Omental fat pad (tissue), 4 donors: Measurements from ENCODE around the gene DBF4B. TPM values are rescaled to one million over a fixed set of nuclear protein-coding genes. Genes with fewer than 3 reads are reported as not detected.
A peak's percentile ranks its signal among the peaks of the same experiment; 100 is the strongest.
"Not testable (repeated sequence)": the region's sequence is repeated elsewhere in the genome, so short reads cannot be mapped to it uniquely, and the experiment has no call there.

Experiments
- ATAC-seq: fragments of 150-250 bp; one replicate; pipeline ENCODE4 v1.9.1; 2016; ENCODE audit warnings: mild to moderate bottlenecking, moderate library complexity; ENCODE audit not compliant: low FRiP score
- DNase-seq: peaks from one replicate; pipeline ENCODE4 v3.0.0-alpha.2; 2019; ENCODE audit warnings: low spot score
- total RNA-seq, 4 donors: library from RNA; depleted of rRNA; stranded (reverse); fragments of >200 nt; gene quantifications; one replicate each; pipeline ENCODE4 v1.1.0, GENCODE V29; 2016
- TF ChIP-seq, protein P1 (sequence below), 3 donors: fragments of 450-650 bp; IDR thresholded peaks; one replicate each; pipeline ENCODE4 v1.5.1; 2016 to 2017; ENCODE audit warnings: antibody characterized with exemption in 3 of 3, mild to moderate bottlenecking in 3 of 3, moderate library complexity in 2 of 3

Gene DBF4B
- total RNA-seq, 4 donors from 2014 or later = 1.6 to 6.3 (median 2.5) TPM

DNA sequence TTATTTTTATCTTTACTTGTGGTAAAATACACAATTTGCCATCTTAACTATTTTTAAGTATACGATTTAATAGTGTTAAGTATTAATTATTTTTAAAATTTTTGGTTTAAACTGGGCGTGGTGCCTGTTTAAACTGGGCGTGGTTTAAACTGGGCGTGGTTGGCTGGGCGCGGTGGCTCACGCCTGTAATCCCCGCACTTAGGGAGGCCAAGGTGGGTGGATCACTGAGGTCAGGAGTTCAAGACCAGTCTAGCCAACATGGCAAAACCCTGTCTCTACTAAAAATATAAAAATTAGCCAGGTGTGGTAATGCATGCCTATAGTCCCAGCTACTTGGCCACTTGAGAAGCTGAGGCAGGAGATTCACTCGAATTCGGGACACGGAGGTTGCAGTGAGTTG lies 14.9 kb upstream of the DBF4B start:
- TF ChIP-seq, protein P1, sequence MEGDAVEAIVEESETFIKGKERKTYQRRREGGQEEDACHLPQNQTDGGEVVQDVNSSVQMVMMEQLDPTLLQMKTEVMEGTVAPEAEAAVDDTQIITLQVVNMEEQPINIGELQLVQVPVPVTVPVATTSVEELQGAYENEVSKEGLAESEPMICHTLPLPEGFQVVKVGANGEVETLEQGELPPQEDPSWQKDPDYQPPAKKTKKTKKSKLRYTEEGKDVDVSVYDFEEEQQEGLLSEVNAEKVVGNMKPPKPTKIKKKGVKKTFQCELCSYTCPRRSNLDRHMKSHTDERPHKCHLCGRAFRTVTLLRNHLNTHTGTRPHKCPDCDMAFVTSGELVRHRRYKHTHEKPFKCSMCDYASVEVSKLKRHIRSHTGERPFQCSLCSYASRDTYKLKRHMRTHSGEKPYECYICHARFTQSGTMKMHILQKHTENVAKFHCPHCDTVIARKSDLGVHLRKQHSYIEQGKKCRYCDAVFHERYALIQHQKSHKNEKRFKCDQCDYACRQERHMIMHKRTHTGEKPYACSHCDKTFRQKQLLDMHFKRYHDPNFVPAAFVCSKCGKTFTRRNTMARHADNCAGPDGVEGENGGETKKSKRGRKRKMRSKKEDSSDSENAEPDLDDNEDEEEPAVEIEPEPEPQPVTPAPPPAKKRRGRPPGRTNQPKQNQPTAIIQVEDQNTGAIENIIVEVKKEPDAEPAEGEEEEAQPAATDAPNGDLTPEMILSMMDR (IDR thresholded peaks at IDR 0.05) = no peak
- ATAC-seq (no peak), DNase-seq (no peak)

DNA sequence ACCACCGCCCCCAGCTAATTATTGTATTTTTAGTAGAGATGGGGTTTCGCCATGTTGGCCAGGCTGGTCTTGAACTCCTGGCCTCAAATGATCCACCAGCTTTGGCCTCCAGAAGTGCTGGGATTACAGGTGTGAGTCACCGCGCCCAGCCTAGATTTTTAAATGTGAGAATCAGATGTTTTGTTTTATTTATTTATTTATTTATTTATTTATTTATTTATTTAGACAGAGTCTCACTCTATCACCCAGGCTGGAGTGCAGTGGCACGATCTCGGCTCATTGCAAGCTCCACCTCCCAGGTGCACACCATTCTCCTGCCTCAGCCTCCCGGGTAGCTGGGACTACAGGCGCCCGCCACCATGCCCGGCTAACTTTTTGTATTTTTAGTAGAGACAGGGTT lies 8.2 kb upstream of the DBF4B start:
- DNase-seq, ATAC-seq: not testable (repeated sequence)

DNA sequence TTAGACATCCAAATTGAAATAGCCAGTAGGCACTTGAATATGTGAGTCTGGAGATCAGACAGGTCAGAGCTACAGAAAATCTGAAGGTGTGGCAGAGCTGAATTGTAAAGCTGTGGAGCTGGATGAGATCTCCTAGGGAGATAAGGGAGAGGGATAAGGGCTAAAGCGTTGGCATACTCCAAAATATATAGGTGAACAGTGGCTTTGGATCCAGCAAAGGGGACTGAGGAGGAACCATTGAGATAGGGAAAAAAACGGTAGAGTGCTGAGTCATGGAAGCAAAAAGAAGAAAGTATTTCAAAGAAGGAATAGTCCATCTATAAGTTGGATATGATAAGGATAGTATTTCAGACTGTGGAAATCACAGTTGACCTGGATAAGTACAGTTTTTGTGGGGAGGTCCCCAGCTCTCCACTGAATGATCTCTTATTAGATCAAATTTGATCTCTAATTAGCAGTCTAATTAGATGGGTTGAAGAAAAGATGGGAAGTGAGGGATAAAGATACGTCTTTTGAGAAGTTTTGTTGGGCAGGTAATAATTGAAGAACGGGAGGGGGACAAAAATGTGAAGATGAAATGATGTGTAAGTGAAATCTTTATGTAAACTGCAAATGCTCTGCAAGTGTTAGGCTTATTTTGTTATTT lies 587 bp upstream of the DBF4B start:
- no peak for ATAC-seq
- TF ChIP-seq, protein P1 (IDR thresholded peaks at IDR 0.05) = no peak
- no peak for DNase-seq

DNA sequence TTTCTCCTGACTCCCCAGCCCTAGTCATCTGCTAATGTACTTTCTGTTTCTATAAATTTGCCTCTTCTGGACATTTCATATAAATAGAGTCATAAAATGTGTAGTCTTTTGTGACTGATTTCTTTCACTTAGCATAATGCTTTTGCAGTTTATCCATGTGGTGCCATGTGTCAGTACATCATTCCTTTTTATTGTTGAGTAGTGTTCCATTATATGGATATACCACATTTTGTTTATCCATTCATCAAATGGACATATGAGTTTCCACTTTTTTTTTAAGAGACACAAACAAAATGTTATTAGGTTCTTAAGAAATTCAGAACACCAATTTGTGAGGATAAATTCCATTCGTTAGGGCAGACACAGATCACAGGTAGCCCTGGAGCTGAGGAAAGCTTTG lies 11.0 kb downstream of the DBF4B start:
- DNase-seq (no peak), ATAC-seq (no peak)
- TF ChIP-seq, protein P1 (IDR thresholded peaks at IDR 0.05) = no peak

DNA sequence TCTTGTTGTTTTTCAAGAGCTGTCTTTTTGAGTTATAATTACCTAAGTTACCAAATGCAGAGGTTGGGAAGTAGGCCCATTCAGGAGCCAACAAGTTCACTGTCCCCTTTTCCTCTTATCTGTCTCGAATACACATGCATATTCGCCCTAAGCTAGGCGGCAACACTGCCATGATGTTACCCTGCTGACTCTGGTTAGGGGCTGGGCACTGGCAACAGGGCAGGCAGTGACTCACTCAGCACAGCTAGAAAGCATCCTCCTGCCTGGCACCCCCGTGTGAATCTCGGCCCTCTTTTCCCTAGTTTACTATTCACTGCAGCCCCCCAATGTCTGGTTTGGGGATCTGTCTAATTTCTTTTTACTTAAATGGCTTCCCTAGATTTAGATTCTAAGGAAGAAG lies 13.8 kb downstream of the DBF4B start:
- ATAC-seq = no peak
- TF ChIP-seq, protein P1 (IDR thresholded peaks at IDR 0.05) = no peak
- no peak for DNase-seq

DNA sequence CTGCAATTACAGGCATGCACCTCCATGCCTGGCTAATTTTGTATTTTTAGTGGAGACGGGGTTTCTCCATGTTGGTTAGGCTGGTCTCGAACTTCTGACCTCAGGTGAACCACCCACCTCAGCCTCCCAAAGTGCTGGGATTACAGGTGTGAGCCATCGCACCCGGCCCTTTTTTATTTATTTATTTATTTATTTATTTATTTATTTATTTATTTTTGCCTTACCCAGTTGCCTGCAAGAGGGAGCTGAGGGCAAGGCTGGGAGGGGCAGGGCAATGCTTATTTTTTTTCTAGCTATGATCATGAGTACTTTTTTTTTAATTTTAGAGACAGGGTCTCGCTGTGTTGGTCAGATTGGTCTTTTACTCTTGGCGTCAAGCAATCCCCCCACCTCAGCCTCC lies 17.7 kb downstream of the DBF4B start:
- not testable (repeated sequence) for DNase-seq, ATAC-seq

DNA sequence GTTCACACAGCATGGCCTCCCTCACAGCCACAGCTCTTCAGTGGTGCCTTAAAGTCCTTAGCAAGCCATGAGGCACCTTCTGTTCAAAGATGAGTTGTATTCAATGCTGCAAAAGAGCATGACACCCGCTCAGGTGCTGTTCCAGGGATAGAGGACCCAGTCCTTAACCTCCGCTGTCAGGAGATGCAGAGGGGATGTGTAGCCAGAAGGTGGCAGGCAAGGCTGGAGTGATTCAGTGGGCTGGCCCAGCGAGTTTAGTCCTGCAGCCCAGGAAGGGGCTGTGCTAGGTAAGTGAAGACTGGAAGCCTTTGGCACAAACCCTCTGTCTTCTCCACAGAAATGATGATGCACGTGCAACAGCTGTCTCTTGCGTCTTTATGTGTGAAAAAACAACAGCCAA lies 25.3 kb downstream of the DBF4B start:
- no peak for DNase-seq
- ATAC-seq = peak; percentile 37
- TF ChIP-seq, protein P1 (IDR thresholded peaks at IDR 0.05) = no peak

DNA sequence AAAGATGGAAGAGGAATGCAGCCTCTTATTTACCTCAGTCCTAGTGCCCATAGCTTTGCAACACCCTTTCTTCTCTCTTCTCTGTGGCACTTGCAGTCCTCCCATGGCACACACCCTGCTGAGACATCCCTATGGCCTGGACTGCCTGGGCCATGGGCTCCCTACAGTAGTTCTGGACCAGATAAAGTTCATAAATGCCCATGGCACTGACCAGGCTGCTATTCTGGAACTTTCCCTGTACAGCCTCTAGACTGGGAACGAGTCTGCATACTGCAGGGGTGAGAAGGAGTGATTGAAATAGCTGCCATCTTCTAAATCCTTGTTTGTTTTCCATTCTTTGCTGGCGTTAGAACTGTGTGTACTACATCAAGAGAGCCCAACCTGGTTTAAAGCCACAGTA lies 25.8 kb downstream of the DBF4B start:
- TF ChIP-seq, protein P1 (IDR thresholded peaks at IDR 0.05) = no peak
- no peak for ATAC-seq

More for the DNA sequence above, 25.8 kb downstream of the DBF4B start:
- DNase-seq = no peak
